Panc1 (cell line): Measurements from ENCODE around the gene DAND5.

Experiments used
- CTCF ChIP-seq: fragments of 450-650 bp; IDR thresholded peaks from 2 replicates; pipeline ENCODE4 v1.5.1; 2017; ENCODE audit warnings: mild to moderate bottlenecking
- REST ChIP-seq, 2 experiments: IDR thresholded peaks; 2 replicates each; pipeline ENCODE4 v1.6.1; 2011 to 2012; ENCODE audit warnings: low read depth in 2 of 2, control low read depth in 1 of 2, low read length in 1 of 2, mild to moderate bottlenecking in 1 of 2, moderate library complexity in 1 of 2; ENCODE audit not compliant: insufficient read depth in 1 of 2

GRCh38 chr19:12973236-12973635, 3.9 kb downstream of the DAND5 start:
- no peak for TF ChIP-seq CTCF
- TF ChIP-seq REST (IDR thresholded peaks at IDR 0.05; ENCODE audit: insufficient read depth in 1 of 2, low read depth in 2 of 2, low read length in 1 of 2): no peak
